Body of pancreas (tissue), 4 donors: ENCODE measurements around the gene H6PD.

Source experiments
- POLR2A ChIP-seq, 3 donors: fragments of 450-650 bp; IDR thresholded peaks; one replicate each; pipeline ENCODE4 v1.6.1; 2016; ENCODE audit warnings: antibody characterized with exemption in 3 of 3, mild to moderate bottlenecking in 2 of 3
- TF ChIP-seq, protein P1 (sequence below), 7 experiments: fragments of 450-650 bp in 4 of 7; fragments of 200-600 bp in 3 of 7; sonication (generic) in 3 of 7; IDR thresholded peaks; one replicate each; pipeline ENCODE4 v1.5.1; 2016 to 2019; ENCODE audit warnings: antibody characterized with exemption in 7 of 7

DNA sequence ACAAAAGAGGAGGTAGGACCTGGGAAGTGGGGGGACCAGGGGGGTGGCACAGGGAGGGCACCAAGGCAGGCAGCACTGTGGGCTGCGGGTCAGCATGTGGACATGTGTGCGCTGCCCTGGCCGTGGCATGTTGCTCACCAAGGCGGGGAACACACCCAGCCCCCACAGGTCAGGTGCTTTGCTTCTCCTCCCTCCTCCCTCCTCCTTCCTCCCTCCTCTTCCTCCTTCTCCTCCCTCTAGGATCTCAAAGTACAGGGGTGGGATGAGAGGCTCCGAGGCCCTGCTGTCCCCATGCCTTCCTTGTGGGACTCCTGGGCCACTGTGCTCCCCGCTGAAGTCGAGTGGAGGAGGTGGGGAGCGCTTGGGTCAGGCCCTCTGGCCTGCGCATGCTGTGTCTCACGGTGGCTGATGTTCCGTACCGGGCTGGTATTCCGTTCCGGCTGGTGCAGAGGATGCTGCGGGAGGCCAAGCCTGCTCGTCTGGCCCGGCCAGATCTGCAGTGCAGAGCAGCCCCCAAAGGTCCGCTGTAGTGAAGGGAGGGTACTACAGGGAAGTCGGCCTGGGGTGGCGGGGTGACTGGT, 84.7 kb downstream of the H6PD start:
- TF ChIP-seq, protein P1, sequence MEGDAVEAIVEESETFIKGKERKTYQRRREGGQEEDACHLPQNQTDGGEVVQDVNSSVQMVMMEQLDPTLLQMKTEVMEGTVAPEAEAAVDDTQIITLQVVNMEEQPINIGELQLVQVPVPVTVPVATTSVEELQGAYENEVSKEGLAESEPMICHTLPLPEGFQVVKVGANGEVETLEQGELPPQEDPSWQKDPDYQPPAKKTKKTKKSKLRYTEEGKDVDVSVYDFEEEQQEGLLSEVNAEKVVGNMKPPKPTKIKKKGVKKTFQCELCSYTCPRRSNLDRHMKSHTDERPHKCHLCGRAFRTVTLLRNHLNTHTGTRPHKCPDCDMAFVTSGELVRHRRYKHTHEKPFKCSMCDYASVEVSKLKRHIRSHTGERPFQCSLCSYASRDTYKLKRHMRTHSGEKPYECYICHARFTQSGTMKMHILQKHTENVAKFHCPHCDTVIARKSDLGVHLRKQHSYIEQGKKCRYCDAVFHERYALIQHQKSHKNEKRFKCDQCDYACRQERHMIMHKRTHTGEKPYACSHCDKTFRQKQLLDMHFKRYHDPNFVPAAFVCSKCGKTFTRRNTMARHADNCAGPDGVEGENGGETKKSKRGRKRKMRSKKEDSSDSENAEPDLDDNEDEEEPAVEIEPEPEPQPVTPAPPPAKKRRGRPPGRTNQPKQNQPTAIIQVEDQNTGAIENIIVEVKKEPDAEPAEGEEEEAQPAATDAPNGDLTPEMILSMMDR (IDR thresholded peaks at IDR 0.05) = no peak
- no peak for TF ChIP-seq POLR2A (IDR thresholded peaks at IDR 0.05)
